Measurements from ENCODE around the gene IL18RAP.

Gene IL18RAP, protein sequence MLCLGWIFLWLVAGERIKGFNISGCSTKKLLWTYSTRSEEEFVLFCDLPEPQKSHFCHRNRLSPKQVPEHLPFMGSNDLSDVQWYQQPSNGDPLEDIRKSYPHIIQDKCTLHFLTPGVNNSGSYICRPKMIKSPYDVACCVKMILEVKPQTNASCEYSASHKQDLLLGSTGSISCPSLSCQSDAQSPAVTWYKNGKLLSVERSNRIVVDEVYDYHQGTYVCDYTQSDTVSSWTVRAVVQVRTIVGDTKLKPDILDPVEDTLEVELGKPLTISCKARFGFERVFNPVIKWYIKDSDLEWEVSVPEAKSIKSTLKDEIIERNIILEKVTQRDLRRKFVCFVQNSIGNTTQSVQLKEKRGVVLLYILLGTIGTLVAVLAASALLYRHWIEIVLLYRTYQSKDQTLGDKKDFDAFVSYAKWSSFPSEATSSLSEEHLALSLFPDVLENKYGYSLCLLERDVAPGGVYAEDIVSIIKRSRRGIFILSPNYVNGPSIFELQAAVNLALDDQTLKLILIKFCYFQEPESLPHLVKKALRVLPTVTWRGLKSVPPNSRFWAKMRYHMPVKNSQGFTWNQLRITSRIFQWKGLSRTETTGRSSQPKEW

DNA sequence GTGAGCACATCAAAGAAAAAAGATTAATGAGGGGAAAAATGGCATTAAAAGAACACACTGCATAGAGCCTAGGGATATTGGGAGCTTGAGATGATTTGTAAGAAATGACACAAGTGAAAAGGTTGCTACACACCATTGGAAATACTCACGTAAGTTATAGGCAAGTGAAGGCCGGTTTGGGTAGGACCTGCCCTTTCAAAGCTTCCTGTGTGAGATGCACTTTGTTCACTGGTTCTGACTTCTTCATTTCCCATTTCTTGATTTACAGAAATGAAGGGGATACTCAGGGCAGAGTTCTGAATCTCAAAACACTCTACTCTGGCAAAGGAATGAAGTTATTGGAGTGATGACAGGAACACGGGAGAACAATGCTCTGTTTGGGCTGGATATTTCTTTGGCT is at the start of gene IL18RAP:
TSS of gene IL18RAP (plus strand) at position 251 of the 400 bp plus-strand sequence. CDS start at position 369, 118 bp downstream.
- DNase-seq, result no peak

DNA sequence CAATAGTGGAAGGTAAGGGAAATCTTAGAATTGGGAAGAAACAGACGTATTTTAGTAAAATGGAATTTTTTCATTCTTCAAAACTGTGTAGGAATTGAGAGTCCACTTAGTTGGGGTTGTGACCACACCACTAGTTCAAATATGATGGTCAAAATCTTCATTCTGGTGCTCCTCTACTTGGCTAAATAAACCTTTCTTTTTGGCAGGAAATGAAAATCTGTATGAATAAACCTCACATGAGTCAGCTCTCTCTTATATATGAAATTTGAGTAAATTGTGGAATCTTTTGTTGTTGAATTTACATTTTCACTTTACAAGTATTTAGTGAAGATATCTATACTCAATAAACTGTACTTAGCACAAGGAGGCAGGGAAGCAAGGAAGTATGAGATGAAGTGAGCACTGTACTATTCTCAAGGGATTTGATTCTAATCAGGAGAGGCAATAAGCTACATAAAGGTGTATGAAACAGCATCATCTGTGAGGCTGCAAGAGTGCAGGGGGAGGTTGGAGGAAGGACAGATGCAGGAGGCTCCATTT is 46.8 kb upstream of the IL18RAP start:
- no peak for DNase-seq

DNA sequence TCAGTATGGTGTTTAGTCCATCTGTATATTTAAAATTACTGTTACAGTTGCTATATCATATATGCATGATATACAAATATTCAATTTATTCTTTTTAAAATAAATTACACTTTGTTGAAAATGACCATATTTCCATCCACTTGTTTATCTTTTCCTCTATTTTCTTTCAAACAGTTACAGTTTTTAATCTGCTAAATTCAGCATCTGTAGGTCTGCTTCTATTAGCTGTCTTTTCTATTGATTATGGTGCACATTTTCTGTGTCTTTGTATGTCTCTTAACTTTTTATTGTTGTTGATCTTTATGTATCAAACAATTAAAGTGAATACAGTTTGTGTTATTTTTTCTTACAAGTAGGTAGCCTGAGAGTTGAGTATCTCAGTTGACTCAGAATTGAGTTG is 39.2 kb upstream of the IL18RAP start:
- no peak for DNase-seq

DNA sequence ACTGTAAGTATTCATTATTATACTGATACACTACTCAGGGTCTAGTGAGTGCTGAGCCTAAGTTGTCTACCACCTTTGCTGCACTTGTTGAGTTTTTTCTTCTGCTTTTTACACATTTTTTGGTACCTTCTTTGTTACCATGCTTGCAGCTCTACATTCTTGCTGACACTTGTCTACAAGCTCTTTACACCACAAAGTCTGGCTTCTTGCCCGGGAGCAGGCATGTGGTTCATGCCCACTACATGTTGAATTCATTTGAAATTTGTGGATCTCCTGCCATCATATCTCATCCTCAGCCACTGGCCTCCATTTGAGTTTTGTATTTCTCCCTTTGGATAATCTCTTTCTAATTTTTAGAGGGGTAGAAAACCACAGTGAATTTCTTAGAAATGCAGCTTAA is 37.4 kb upstream of the IL18RAP start:
- no peak for DNase-seq

DNA sequence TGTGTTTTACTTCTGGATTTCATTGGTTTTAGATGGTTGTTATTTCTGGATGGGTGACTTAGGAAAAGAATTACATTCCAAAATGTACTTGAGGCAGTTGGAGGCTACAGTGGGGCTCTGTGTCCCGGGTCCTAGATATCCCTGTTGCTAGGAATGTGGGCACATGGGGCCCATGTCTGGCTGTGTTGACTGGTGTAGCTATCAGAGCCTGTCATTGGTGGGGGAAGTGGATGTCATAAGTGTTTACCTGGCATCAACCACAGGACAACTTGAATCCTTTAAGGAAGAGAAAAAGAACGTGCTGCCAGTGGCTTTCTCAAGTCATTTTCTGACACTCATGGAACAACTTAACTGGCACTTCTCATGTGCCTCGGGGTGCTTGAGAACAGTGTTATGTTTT is 37.0 kb upstream of the IL18RAP start:
- no peak for DNase-seq

DNA sequence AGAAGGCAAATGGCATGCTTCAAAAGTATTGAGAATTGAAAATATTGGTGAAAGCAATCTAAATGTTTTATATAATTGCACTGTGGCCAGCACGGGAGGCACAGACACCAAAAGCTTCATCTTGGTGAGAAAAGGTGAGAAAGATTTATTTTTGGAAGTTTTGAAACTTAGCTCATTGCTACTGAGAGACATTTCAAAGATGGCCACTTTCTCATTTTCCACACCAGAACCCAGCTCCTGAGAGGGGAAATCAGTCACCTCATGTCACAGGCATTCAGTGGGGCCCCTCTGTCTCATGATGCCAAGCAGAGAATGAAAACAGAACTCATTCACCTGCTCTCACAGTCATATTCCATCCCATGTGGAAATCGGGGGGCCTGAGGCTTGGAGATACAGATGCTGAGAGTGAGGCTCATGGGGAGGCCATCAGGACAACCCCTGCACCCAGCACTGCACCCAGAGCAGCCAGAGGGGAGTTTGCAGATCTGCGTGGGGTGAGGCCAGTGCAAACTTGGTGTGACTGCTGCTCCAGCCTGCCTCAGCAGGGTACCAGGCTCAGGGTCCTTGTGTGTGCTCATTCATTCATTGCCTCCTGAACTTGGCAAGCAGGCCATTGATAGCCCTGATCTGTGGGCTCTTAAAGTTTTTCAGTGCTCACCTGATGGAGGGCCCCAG is 36.0 kb upstream of the IL18RAP start:
- no peak for DNase-seq

DNA sequence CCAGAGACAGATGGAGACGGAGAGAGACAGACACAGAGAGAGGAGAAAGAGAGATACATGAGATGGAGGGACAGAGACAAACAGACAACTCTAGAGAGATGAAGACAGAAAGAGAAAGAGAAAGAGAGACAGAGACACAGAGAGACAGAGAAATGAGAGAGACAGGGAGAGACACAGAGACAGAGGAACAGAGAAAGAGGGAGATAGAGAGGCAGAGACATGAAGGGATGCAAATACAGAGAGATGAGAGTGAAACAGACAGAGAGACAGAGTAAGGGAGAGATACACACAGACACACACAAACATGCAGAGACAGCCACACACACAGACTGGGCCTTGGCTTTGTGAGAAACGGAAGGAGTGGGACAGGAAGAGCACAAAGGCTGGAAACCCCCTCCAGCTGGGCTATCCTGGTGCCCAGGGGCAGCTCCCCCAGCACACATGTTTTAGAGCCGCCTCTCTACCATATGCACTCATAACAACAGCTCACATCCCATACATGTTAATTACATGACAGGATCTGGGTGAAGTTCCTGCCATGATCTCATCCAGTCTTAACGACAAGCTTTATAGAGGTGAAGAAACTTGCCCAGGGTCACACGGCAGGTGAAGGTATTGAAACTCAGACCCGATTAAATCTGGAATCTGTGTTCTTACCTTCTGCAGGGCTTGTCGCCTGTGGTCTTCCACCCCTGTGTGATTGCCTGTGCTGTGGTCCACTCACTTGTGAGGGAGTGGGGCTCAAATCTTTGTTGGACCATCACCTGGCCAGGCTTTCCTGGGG is 35.0 kb upstream of the IL18RAP start:
- no peak for DNase-seq

DNA sequence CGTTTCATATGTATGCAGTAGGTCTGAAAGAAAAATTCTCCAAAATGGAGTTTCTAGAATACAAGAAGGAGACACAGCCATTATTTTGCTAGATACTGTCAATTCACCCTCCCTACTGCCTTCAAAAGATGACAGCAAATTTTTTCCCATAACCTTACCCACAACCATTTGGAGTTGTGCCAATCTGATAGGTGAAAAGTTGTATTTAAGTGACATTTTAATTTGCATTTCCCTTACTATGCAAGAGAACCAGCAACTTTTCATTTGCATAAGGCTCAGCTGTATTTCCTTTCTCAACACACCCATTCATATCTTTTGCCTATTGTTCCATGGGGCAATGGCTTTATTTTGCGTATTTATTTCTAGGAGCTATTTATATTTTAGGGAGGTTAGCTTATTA is 31.4 kb upstream of the IL18RAP start:
- no peak for DNase-seq

DNA sequence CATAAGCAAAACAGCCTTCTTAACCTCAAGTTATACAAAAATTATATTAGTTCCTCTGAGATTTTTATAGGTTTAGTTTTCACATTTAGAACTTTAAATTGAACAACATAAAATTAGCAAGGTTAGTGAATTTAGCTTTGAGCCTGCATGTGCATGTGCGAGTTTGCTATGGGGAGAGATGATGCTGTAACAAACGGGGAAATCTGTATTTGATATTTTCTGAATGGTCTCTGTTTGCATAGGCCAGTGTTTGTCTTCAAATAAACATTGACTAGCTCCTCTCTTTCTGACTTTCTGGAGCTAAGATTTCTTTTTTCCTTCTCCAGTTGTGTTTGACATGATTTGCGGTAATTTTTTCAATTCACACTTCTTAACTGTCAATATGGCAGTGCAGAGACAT is 30.9 kb upstream of the IL18RAP start:
- DNase-seq, result no peak

DNA sequence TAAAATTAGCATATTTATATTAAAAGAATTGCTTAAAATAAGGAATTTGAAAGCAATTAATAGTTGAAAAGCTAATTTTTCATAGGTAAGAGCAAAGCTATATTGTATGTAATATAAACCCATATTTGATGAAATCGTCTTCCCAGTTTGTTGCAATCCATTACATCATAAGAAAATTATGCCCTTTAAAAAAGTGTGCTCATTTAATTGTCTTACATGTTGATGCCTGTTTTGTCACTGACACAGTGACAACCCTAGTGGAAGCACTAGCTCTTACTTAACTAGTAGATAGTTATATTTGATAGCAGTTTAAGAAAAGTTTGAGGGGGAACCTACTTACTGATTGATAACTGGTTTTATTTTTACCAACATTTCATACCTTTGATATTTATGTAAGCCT is 30.0 kb upstream of the IL18RAP start:
- DNase-seq, result no peak

DNA sequence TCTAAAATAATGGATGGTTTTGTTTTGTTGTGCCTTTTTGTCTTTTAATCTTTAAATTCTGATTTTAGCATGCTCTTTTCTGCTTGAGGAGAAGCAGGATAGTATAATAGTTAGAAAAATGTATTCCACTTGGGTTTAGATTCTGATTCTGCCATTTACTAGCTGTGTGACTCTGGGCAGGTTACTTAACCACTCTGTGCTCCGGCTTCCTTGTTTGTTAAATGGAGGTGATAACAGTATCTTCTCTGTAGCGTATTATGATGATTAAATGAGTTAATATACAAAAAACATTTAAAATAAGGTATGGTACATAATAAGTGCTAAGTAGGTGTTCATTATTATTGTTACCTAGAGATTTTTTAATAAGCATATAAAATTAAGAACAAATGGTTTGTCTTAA is 26.9 kb upstream of the IL18RAP start:
- DNase-seq, result no peak

DNA sequence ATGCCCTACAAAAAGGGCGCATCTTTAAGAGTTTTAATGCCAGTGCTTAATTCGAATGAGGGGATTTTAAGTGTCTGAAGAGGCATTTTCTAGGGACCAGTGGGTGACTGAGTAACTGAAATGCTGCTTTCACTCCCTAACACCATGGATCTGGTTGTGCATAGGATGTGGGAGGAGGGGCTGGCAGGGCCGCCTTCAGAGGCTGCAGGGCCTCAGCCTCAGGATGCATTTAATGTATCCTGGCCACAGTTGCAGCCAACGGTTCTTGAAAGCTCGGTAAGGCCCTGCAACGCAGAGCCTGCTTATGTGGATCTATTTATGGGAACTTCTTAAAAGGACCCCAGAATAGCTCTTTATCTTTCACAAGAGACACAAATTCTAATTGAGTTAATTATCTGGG is 25.8 kb upstream of the IL18RAP start:
- DNase-seq, result no peak

DNA sequence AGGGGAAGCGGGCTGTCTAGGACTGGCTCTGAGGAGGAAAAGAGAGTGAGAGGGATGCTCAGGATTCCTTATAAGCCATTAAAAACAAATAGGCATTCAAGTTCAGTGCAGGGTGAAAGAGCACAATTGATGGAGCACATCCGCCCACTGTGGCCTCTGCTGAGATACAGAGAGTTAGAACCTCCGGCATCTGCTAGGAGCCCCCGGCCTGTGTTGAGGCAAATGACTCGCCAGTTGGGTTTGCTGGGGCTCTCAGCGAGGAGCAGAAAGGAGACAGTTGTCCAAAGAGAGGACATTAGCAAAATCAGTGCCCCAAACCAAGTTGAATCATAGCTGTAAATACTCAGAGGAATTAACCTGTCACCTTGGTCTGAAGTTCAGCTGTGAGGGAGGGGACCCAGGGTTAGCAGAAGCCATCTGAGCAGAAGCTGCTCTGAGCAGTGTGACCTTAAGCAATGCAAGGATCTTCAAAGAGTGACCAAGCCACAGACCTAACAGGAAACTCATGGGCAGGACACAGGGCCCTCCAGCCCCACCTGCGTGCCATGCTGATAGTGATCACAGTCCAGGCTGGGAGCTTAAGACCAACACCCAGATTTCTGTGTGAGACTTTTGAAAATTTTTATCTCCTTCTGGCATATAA is 23.3 kb upstream of the IL18RAP start:
- DNase-seq, result no peak

DNA sequence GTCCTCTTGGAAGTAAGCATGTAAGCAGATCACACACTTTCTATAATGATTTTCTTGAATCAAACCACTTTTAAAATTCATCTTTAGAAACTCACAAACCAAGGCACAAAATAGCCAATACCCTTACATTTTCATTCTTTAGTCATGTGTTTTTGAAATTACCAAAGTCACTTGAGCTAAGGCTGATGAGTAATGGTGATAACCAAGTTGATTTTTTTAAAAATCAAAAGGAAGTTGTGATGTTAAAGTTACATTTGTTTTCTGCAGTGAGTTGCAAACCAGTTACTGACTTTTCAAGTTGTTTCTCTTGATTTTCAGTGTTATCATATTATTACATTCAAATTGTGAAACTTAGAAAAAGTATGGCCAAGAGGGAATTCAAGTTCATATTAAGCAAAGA is 21.5 kb upstream of the IL18RAP start:
- DNase-seq, result no peak

DNA sequence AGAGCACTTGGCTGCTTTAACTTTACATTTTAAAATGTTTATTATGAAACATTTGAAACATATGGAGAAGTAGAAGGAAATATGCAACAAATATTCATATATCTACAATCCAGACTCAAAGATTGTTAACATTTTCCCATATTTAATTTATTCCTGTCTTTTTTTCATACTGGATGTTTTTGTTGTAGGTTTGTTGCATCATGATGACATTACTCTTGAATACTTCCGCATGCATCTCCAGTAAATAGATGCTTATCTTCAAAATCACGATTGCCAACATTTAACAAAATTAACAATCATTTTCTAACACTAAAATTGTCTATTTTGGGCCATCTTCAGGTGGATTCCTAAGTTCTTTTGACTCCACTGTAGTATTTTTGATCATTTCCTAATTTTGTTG is 21.1 kb upstream of the IL18RAP start:
- DNase-seq, result no peak

DNA sequence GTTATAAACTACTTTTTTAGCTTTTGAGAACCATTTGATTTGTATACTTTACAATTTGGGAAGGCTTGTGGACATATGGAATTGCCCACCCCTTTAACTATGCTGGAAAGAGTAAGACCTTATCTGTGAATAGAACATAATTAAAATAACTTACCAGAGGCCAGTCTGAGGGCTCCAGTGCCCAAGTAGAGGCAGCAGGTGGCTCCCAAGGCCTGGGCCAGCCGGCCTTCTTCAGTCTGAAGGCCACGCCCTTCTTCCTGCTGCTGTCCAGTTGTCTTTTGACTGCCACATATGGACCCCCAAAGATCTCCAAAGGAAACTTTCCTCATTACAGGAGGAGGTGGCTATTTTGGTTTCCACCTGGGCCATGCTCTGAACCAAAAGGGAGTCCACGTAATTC is 12.0 kb upstream of the IL18RAP start:
- no peak for DNase-seq

DNA sequence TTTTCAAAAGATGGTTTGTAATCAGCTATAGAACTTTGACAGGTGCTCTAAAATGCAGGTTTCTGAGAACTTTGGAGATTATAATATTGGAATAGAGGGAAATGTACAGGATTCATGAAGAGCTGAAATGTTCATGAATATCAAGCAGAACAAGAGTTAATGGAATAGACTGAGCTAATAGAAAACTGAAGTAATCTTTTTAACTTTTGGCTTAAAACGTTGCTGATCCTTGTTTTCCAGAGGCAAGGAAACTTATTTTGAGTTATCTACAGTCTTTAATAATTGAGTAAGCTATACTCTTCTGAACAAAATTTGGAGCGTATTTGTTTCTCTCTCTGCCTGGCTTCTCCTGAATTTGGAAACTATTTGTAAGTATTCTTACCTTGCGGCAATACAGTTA is 10.8 kb upstream of the IL18RAP start:
- no peak for DNase-seq

DNA sequence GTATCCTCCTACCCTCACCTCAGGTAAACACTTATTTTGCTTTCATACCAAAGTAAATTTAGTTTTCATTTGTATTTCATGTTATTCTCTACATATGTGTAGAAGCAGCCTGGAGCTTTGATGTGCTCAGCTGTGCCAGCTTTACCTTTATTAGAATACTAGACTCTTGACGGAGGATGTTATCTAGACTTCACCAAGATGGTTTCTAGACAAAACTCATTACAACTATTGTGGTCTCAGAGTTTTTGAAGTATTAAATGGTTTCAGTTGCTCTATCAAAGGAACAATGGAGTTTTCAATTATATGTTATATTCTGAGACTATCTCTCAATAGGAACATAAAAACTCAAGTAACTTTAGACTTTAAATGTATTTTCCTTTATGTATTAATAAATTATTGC is 5.0 kb upstream of the IL18RAP start:
- no peak for DNase-seq

DNA sequence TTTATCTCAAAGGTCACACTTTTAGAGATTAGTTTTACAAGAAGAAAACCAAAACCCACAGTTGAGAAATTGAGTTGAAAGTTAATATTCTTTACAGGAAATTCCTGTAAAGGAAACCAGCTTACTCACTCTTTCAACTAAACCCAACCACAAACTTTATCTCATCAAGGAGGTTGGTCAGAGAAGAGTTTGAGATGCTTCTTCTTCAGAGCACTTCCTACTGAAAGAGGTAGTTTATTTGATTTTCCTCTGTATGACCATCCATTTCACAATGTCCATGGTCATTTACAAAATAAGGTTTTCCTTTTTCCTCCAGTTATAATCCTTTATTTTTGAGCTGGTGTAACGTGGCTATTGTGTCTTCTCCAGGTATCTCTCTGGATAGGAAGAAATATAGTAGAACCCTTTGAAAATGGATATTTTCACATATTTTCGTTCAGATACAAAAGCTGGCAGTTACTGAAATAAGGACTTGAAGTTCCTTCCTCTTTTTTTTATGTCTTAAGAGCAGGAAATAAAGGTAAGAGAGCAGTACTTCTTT is 4.5 kb upstream of the IL18RAP start:
- no peak for DNase-seq

DNA sequence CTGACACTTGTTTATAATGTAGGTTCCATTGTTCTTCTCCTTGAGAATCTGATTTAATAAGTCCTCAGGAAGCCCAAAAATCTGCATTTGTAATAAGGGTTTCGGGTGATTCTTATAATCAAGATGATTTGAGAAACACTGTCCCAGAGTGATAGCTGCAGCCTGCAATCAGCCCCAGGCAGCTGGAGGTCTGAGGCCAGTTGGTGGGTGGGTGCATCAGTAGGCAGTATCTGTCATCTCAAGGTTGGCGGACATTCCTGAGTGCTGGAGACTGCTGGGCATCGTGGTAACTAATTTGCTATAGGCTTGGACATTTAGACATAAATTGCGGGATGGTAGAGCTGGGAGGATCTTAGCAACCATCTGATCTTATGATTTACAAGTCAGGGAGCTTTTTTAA is 2.7 kb upstream of the IL18RAP start:
- DNase-seq, result no peak

DNA sequence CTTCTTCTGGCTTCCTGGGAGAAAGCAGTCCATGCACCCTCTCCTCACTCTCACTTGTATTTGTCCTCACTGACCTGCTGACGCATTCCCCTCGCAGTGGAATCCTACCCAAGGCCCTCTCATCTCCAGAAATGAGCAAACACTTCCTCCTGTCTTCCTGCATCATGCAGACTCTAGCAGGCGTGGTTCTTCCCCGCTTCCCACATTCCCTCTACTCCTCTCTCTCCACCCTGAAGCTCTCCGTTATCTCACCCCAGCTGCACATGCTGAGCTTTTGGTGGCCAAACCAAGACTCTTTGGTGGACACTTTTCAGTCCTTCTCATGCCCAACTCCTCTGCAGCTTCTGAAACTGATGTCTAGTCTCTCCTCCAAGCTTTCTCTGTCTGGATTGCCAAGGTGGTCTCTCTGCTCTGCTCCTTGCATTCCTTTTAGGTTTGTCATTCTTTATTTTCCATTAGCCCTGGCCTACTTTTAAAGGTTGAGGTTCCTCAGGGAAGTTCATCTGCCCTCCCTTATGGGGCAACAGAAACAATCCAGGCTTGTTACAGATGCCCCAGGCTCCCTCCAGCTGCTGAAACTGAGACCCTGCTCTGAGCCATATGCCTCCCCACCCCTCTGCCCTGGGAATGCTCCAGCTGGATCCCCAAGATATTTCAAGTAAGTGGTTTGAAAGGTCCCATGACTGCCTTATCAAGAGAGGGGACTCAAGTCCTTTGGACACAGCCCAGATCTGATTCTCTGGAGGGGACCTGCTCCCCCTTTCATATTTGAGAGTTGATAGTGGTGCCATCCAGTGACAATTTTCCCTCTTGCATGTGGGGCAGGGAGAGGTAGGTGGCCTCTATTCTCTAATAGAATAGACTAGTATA is 835 bp upstream of the IL18RAP start:
- DNase-seq, result no peak
